GM21528 (cell line): ENCODE data around the gene OXLD1.

Source experiments
- ATAC-seq: cut with Tn5 transposase; IDR thresholded peaks from one replicate; pipeline ENCODE4 v1.9.1; 2021; ENCODE audit warnings: mild to moderate bottlenecking, moderate library complexity; ENCODE audit not compliant: unreplicated experiment, low FRiP score

OXLD1 gene

DNA sequence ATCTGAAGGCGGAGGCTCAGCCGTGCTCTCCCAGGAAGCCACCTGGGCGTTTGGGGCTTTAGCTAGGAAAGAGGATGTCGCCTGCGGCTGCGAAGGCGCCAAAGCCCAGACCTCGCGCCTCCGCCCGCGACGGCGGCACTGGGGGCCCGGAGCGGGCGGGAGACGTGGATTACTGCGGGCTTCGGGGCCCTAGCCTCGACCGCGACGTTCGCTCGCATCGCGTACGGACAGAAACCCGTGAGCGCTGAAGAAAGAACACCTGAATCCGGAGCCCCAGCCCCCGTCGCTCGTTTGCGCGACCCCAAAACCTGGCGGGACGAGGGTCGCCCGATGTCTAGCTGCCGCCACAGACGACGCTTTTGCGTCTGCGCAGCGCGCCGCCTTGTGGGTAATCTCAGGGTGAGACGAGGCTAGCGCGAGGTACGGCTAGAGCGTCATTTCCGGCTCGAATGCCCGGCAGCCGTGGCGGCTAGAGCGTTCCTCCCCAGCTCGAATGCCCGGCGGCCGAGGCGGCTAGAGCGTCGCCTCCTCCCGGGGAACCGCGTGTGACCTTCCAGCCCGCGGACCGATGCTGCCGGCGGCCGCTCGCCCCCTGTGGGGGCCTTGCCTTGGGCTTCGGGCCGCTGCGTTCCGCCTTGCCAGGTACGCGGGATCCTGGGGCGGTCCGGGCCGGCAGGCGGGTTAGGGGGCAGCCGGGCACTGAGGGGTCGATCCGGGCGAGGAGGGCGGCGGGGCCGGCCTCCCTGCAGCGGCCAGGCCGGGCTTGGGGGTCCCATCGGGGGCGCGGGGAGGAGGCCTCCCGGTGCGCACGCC is 36.7 kb upstream of the OXLD1 start, which contains the start of gene MRPL12:
MRPL12 (plus strand) TSS at position 434 of the 813 bp plus-strand sequence; CDS start at position 569, 135 bp downstream.
- peak; percentile 62 for ATAC-seq

DNA sequence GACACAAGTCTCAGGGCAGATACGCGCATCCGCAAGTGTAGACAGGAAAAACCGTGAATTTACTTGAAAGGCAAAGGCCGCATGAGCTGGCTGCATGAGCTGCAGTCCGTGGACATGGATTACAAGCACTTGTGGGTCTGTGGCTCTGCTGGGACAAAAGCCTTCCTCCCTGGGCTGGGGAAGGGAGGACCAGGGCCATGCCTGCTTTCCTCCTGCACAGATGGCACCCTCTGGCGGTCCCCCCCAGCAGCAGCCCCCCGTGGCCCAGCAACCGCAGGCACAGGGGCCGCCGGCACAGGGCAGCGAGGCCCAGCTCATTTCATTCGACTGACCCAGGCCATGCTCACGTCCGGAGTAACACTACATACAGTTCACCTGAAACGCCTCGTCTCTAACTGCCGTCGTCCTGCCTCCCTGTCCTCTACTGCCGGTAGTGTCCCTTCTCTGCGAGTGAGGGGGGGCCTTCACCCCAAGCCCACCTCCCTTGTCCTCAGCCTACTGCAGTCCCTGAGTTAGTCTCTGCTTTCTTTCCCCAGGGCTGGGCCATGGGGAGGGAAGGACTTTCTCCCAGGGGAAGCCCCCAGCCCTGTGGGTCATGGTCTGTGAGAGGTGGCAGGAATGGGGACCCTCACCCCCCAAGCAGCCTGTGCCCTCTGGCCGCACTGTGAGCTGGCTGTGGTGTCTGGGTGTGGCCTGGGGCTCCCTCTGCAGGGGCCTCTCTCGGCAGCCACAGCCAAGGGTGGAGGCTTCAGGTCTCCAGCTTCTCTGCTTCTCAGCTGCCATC is 35.1 kb upstream of the OXLD1 start:
- no peak for ATAC-seq

- no peak for ATAC-seq
Measured at GRCh38 chr17:81700353-81701287, 34.2 kb upstream of the OXLD1 start.

DNA sequence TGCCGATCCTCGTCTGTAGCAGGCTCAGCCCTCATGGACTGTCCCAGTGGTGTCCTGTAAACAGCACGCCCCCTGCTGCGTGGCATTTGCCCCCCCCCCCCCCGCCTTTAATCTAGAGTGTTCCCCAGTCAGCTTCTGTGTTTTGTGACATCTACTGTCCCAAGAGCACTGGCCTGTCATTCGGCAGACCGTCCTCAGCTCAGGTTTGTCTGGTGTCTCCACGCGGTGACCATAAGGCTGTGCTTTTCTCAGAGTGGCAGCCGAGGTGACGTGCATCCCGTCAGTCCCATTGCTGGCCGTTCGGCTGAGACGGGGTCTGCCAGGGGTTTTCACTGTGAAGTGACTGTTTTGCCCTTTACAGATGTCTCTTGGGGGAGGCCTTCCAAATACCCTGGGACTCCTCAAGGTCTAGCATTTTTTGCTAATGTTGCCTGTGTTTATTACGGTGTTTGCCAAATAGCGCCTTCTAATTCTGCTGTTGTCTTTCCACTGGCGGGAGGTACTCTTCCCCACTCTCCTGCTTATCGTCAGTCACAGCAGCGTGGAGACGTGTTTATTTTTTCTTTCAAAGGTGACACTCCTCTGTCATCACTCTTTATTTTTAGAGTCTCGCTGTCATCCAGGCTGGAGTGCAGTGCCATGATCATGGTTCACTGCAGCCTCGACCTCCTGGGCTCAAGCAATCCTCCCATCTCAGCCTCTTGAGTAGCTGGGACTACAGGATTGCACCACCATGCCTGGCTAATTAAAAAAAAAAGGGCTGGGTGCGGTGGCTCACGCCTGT is 31.0 kb upstream of the OXLD1 start:
- no peak for ATAC-seq

DNA sequence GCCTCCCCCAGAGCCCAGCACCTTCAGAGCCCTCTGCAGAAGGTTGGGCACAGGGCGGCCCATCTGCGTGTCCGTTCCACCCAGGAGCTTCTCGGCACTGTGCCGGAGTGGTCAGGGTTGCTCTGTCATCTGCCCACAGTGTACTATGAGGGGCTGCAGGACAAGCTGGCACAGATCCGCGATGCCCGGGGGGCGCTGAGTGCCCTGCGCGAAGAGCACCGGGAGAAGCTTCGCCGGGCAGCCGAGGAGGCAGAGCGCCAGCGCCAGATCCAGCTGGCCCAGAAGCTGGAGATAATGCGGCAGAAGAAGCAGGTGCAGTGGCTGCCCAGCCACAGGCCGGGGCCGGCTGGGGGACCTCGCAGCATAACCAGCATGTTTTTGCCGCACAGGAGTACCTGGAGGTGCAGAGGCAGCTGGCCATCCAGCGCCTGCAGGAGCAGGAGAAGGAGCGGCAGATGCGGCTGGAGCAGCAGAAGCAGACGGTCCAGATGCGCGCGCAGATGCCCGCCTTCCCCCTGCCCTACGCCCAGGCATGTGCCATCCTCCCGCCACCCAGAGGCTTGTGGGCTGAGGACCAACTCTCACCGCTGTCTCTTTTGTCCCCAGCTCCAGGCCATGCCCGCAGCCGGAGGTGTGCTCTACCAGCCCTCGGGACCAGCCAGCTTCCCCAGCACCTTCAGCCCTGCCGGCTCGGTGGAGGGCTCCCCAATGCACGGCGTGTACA is 30.0 kb upstream of the OXLD1 start:
- no peak for ATAC-seq

DNA sequence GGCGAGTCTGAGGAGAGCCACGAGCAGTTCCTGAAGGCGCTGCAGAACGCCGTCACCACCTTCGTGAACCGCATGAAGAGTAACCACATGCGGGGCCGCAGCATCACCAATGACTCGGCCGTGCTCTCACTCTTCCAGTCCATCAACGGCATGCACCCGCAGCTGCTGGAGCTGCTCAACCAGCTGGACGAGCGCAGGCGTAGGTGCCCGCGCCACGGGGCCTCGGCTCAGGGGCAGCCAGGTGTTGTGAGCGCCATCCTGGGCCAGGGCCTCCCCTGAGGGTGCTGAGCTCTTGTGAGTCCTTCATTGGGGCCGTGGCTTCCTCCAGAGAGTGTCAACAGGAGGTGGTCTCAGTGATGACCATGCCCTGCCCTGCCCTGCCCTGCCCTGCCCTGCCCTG is 29.4 kb upstream of the OXLD1 start:
- ATAC-seq: no peak

DNA sequence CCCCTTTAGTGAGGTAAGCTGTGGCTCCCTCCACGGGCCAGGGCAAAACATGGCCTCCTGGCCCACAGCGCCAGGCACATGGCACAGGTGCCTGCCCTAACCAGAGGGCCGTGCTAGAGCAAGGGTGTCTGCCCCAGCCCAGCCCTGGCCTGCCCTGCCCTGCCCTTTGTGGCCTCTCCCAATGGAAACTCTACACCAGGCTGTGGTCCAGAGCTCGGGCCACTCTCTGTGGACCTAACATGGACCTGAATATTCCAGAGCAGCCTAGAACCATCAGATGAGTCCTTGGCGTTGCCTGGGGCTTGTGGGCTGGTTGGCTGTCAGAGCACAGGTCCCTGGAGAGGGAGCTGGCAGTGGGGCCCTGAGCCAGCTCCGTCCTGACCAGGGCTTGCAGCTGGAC is 28.8 kb upstream of the OXLD1 start:
- no peak for ATAC-seq

DNA sequence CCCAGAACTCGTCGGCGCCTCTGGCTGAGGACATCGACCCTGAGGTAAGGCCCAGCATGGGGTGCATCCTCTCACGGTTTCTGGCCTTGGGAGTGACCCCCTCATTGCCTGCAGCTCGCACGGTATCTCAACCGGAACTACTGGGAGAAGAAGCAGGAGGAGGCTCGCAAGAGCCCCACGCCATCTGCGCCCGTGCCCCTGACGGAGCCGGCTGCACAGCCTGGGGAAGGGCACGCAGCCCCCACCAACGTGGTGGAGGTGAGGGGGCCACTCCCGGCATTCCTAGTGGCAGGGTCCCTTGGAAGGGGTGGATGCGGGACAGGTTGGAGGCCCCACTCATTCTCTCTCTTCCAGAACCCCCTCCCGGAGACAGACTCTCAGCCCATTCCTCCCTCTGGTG is 28.4 kb upstream of the OXLD1 start:
- no peak for ATAC-seq

DNA sequence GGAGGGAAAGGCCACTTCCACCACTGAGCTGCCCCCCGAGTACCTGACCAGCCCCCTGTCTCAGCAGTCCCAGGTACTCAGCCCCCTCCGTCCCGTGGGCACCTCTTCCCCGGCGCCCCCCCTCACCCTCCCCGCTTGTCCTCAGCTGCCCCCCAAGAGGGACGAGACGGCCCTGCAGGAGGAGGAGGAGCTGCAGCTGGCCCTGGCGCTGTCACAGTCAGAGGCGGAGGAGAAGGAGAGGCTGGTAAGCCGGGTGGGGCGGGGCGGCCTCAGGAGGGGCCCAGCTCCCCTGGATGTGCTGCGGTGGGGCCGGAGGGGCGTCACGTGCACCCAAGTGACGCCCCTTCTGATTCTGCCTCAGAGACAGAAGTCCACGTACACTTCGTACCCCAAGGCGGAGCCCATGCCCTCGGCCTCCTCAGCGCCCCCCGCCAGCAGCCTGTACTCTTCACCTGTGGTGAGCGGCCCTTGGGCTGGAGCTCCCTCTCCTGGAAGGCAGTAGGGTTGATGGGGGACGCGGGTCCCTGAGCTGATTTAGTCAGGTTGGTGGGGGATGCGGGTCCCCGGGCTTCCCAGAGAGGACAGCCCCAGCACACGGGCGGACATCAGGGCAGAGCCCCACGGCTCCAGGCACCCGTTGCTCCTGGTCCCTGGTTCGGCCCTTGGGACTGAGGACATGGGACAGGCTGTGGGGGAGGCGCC is 27.3 kb upstream of the OXLD1 start:
- no peak for ATAC-seq

GRCh38 chr17:81691608-81692007 is 25.2 kb upstream of the OXLD1 start:
- no peak for ATAC-seq

GRCh38 chr17:81691196-81691595 is 24.8 kb upstream of the OXLD1 start:
- no peak for ATAC-seq

DNA sequence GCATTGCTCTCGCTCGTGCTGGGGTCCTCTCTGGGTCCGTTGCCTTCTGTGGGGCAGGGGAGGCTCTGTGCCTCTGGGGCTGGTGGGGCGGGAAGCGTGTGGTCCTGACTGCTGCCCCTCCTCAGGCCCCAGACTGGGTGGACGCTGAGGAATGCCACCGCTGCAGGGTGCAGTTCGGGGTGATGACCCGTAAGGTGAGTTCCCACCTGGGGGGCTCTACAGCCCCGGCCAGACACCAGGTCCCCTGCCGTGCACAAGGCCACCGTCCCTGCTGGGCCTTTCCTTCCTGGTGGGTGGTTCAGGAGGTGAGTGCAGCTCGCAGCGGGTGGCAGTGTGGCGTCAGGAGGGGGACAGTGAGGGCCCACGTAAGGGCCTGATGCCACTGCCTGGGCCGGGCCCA is 24.1 kb upstream of the OXLD1 start:
- ATAC-seq: no peak

DNA sequence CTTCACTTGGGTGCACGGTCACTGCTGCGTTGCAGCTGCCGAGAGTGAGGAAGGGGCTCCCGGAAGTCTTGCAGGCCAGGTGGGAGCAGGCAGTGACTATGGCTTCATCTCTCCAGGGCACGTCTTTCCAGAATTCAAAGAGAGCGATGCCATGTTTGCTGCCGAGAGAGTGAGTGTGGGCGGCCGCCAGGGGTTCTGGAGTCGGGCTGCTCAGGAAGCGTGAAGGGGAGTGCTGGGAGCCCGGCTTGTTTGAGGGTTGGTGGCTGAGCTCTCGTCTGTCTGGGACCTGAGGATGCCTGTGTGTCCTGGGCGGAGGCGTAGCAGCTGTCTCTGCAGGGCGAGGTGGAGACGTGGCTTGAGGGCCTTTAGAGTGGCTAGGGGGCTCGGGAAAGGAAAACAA is 23.7 kb upstream of the OXLD1 start:
- ATAC-seq: no peak

DNA sequence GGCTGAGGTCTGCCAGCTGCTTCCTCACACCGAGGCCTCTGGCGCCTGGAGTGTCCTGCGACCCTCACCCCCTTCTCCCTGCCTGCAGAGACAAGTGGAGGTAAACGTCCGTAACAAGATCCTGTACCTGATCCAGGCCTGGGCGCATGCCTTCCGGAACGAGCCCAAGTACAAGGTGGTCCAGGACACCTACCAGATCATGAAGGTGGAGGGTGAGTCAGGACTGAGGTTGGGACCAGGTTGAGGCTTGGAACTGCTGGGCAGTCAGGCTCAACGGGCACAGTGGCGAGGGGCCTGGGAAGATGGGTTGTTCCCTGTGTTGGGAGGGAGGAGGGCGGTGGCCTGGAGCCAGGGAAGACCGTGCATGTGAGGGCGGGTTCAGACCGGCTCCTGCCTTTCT is 22.2 kb upstream of the OXLD1 start:
- no peak for ATAC-seq

DNA sequence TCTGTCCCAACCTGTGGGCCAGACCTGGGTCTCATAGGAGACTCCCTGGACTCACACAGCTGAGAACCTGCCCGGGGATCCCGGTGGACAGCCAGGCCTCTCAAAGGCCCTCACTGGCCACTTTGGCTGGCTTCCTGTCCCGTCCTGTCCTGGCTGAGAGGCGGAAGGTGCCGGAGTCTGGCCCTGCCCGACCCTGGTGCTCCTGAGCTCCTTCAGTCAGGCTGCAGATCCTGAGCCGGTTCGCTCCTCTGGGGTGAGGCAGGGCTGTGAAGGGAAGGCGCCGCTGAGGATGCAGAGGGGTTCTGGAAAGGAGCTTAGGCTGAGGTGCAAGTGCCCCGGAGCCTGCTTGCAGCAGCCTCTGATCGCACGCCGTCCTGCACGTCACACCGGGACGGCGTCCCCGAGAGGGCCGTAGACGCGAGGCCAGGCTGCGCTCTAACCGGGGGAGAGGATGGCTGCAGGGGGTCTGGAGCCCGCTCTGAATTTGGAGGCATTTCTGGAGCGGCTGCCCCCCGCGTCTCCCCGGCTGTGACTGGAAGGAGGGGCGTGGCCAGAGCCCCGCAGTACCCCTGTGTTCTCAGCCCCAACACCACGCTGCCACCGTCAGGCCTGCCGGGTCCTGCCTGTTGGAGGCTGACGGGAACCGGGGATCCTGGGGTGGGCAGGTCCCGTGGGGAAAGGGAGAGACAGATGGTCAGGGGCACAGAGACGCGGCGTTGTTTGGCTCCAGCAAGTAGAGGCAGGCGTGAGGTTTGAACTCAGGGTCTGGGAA is 21.6 kb upstream of the OXLD1 start:
- ATAC-seq: no peak

- ATAC-seq: no peak
Measured at GRCh38 chr17:81686614-81687013, 20.2 kb upstream of the OXLD1 start.

DNA sequence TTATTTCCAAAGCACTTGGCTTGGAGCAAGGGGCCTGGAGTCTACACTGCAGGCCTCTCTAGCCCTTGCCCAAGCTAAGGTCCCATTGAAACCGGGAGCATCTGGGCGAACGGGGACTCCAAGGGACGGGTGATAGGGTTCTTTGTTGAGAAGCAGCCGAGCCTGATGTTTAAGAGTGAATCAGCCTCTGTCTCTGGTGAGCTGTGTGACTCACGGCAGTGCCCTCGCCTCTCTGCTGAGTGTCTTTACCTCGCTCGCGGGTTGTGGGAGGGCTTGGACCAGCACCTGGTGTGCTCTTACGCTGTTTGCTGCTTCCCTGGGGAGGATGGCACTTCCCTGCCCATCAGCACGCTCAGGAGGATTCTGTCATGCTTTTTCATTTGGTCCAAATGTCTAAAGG is 18.7 kb upstream of the OXLD1 start:
- ATAC-seq: no peak

DNA sequence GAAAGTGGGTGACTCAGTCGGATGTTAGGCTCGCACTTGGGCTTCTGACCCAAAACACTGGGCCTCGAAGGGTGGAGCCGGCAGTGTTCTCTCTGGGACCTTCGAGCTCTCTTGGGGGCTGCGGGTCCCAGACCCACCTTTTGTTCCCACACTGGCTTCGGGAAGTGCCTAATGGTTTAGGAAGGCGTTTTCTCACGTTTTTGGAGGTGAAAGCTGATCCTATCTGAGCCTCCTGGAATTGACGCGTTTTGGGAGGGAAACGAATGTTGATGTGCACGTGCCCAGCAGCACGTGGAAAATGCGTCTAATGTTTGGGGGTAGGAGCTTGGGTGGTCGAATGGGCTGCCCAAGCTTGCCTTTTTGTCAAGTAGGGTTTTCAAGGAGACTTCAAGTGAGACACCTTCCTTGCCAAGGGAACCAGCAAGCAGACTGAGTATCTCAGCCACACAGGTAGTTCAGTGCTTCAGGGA is 18.1 kb upstream of the OXLD1 start:
- peak; percentile 14 for ATAC-seq
